Activated CD4-positive, alpha-beta memory T cell treated with anti-CD3 and anti-CD28 coated beads, Interleukin-2, amount 10 ng/mL, durations not matched to agents 7 days and 5 days (primary cell): ENCODE results near the gene RSPRY1. TPM values are rescaled to one million over a fixed set of nuclear protein-coding genes. Genes with fewer than 3 reads are reported as not detected.
A peak's percentile ranks its signal among the peaks of the same experiment; 100 is the strongest.

Source experiments
- CTCF ChIA-PET: fragments of 350-600 bp; sonication (Branson Sonifier 250); formaldehyde crosslinking; loops from one replicate; lab custom pipeline; 2021; ENCODE audit warnings: antibody characterized with exemption, inconsistent platforms; lab: Charles Lee
- POLR2A ChIA-PET: fragments of 350-600 bp; sonication (Branson Sonifier 250); formaldehyde crosslinking; loops from one replicate; lab custom pipeline; 2021; ENCODE audit warnings: antibody characterized with exemption; lab: Charles Lee
- DNase-seq: peaks from one replicate; pipeline ENCODE4 v3.0.0-alpha.2; 2020
- H3K27ac Mint-ChIP-seq: one replicate; pipeline ENCODE4 v1.8.0; 2021; ENCODE audit warnings: mild to moderate bottlenecking, mixed read lengths
- H3K27me3 Mint-ChIP-seq: one replicate; pipeline ENCODE4 v1.8.0; 2021; ENCODE audit warnings: mixed read lengths
- H3K36me3 Mint-ChIP-seq: one replicate; pipeline ENCODE4 v1.8.0; 2021; ENCODE audit warnings: low read depth, mixed read lengths
- H3K4me1 Mint-ChIP-seq: one replicate; pipeline ENCODE4 v1.8.0; 2021; ENCODE audit warnings: mixed read lengths
- H3K4me3 Mint-ChIP-seq: one replicate; pipeline ENCODE4 v1.8.0; 2021; ENCODE audit warnings: mild to moderate bottlenecking, mixed read lengths
- H3K9me3 Mint-ChIP-seq: one replicate; pipeline ENCODE4 v1.8.0; 2021; ENCODE audit warnings: mixed read lengths
- total RNA-seq, 2 experiments: library from RNA; stranded (reverse); gene quantifications; one replicate each; pipeline ENCODE4 v1.2.3, GENCODE V29; 2021

The RSPRY1 gene
- total RNA-seq, 2 experiments from 2014 or later = 34.1 to 39.3 TPM

DNA sequence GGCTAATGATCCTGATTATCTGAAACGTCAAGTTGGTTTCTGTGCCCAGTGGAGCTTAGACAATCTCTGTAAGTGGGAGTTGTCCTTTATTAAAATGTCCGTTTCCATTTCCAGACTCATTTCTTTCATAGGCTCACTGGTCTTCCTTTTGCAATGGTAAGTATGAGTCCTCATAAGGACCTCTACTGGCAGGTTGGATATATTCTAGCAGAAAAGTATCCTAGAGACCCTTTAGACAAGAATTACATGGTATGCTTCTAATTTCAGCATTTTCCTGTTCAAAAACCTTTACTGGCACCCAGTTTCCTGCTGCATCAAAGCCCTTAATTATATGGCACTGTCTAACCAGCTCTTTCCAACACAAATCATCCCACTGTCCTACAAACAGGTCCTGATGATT, 30.8 kb downstream of the RSPRY1 start:
- Mint-ChIP-seq H3K4me1 (no peaks in the 10 kb centered on the region), H3K27me3 (no peaks in the 10 kb centered on the region), H3K36me3 (peaks cover 91% of the 10 kb centered on the region), H3K9me3 (peaks cover 37% of the 10 kb centered on the region), H3K4me3 (no peak overlapping the region), H3K27ac (no peak overlapping the region)
- CTCF ChIA-PET = no interaction called here
- no peak for DNase-seq
- POLR2A ChIA-PET = no interaction called here

DNA sequence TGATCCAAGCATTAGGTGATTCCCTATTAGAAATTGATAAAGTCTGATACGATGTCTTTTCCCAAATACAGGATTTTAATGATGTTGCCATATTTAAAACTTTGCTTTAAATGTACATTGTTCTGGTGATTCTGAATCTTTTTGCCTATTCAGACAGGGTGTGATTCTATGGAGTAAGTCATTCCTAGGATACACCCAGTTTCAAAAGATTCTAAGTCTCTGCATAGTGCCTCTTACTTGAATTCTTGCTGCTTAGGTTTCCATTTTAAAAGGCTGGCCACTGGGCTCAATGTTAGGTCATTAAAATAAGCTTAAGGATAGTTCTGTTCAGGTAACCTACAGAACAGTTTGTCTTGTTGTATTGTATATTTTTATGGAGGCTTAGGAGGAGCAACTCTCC, 36.9 kb downstream of the RSPRY1 start:
- ChIA-PET CTCF (no interaction called here), POLR2A (no interaction called here)
- Mint-ChIP-seq H3K9me3 (peaks cover 10% of the 10 kb centered on the region), H3K36me3 (peaks cover 73% of the 10 kb centered on the region), H3K27ac (no peak overlapping the region), H3K4me3 (no peak overlapping the region), H3K27me3 (no peaks in the 10 kb centered on the region), H3K4me1 (no peaks in the 10 kb centered on the region)
- DNase-seq = no peak

DNA sequence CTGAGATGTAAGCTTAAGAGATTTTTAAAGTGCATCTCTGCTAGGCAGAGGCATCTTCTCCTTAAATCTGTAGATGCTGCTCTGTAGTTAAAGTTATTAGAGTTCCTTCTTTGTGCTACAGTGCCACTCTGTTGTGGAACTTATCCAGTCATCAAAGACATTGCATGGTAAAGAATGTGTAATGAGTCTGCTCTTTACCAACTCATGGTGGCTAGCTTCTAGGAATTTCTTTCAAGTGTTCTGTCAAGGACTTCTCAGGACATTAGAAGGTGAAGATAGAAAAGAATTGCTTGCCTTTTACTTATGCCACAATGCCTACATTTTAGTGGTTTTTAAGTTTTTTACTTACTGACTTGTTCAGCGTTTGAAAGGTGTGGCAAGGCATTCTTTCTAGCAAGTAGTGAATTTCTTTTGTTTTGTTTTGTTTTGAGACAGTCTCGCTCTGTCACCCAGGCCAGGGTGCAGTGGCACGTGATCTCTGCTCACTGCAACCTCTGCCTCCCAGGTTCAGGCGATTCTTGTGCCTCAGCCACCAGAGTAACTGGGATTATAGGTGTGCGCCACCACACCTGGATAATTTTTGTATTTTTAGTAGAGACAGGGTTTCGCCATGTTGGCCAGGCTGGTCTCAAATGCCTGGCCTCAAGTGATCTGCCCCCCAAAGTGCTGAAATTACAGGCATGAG, 38.7 kb downstream of the RSPRY1 start:
- no peaks in the 10 kb centered on the region for H3K9me3 Mint-ChIP-seq
- no peaks in the 10 kb centered on the region for H3K27me3 Mint-ChIP-seq
- no peak for DNase-seq
- no peak overlapping the region for H3K27ac Mint-ChIP-seq
- no peak overlapping the region for H3K4me3 Mint-ChIP-seq
- H3K36me3 Mint-ChIP-seq = peaks cover 63% of the 10 kb centered on the region
- H3K4me1 Mint-ChIP-seq = no peaks in the 10 kb centered on the region
- CTCF ChIA-PET = no interaction called here
- POLR2A ChIA-PET = no interaction called here

DNA sequence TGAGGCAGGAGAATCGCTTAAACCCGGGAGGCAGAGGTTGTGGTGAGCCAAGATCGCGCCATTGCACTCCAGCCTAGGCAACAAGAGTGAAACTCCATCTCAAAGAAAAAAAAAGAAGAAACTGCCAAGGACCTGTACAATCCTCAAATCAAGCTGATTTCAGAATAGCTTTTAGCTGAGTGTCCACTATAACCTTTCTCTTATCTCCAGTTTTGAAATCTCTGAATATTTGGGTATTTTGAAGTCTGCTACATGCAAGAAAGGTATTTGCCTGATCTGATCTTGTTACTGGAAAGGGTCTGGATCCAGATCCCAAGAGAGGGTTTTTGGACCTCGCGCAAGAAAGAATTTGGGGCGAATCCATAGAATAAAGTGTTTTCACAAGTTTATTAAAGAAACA, 39.8 kb downstream of the RSPRY1 start:
- no peaks in the 10 kb centered on the region for H3K4me1 Mint-ChIP-seq
- no peak for DNase-seq
- POLR2A ChIA-PET = no interaction called here
- H3K36me3 Mint-ChIP-seq = peaks cover 62% of the 10 kb centered on the region
- CTCF ChIA-PET = no interaction called here
- no peak overlapping the region for H3K27ac Mint-ChIP-seq
- H3K27me3 Mint-ChIP-seq = no peaks in the 10 kb centered on the region
- H3K9me3 Mint-ChIP-seq = no peaks in the 10 kb centered on the region
- no peak overlapping the region for H3K4me3 Mint-ChIP-seq

DNA sequence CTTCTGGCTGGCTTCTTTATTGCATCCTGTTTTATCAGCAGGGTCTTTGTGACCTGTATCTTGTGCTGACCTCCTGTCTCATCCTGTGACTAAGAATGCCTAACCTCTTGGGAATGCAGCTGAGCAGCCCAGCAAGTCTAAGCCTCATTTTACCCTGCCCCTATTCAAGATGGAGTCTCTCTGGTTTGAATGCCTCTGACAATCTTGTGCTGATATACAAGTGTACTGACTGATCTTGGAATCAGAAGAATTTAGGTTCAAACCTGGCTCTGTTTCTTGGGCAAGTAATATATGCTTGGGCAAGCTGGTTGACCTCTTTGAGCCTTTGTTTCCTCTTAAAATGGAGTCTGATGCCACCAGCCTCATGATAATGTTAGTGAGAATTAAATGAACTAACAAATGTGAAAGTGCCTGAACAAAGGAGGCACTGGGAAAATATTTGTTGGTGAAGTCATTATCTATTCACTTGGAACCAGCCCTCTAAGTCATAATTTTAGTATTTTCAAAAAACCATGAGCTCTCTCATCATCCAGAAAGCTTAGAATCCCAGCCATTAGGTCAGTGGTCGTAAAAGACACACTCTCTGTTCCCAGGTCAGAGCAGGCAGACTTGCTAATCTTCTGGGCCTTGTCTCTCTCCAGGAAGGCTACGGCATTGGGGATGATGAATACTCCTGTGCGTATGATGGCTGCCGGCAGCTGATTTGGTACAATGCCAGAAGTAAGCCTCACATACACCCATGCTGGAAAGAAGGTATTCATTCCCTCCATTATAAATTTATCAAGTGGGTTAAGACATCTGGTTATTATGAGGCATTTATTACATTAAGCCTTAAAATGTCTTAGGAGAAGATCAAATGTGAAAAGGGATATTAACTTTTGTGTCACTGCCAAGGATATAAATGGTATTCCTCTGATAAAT, 40.8 kb downstream of the RSPRY1 start:
- CTCF ChIA-PET = no interaction called here
- POLR2A ChIA-PET = no interaction called here
- H3K36me3 Mint-ChIP-seq = peaks cover 66% of the 10 kb centered on the region

DNA sequence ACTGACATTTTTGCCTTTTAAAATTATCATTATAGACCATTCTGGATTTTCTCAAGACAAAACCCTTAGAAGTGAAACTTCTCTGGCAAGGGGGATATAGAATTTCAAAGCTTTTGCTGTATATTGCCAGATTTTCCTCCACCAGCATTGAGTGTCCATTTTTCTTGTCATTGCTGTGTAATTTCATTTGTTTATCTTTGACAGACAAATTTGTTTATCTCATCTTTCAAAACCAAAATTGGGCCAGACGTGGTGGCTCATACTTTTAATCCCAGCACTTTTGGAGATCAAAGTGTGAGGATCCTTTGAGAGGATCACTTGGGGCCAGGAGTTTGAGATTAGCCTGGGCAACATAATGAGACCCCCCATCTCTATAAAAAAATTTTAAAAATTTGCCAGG, 43.0 kb downstream of the RSPRY1 start:
- H3K4me1 Mint-ChIP-seq = no peaks in the 10 kb centered on the region
- CTCF ChIA-PET = no interaction called here
- no peak overlapping the region for H3K4me3 Mint-ChIP-seq
- peaks cover 61% of the 10 kb centered on the region for H3K36me3 Mint-ChIP-seq
- no peaks in the 10 kb centered on the region for H3K9me3 Mint-ChIP-seq
- H3K27me3 Mint-ChIP-seq = no peaks in the 10 kb centered on the region
- DNase-seq = no peak
- POLR2A ChIA-PET = no interaction called here
- no peak overlapping the region for H3K27ac Mint-ChIP-seq

More for the DNA sequence above, 40.8 kb downstream of the RSPRY1 start:
- no peaks in the 10 kb centered on the region for H3K9me3 Mint-ChIP-seq
- no peak overlapping the region for H3K27ac Mint-ChIP-seq
- H3K4me1 Mint-ChIP-seq = no peaks in the 10 kb centered on the region
- H3K4me3 Mint-ChIP-seq = no peak overlapping the region
- no peaks in the 10 kb centered on the region for H3K27me3 Mint-ChIP-seq
- DNase-seq = no peak

DNA sequence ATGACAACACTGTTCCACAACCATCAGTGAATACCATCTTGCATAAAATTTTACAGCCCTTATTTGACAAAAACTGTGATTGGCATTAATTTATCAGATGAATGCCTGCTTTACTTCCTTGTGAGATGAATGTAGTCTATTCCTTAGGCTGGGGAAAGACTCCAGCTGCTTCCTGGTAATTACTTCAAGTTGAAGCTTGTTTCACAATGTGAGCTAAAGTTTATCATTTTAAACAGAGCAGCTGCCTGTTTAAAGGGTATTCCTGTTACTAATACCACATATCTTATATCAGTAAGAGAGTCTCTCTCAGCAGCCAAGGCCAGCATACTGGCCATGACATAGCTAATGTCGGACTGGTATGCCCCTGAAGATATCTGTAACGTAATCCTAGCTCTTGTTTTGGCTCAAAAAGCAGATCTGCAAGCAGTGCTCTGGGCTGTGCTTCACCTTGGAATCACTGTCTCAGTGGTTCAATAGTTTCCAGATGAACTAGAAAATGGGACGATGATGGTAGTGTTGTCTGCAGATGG, 45.8 kb downstream of the RSPRY1 start:
- peaks cover 11% of the 10 kb centered on the region for H3K4me1 Mint-ChIP-seq
- POLR2A ChIA-PET = no interaction called here
- H3K27ac Mint-ChIP-seq = no peak overlapping the region
- peaks cover 69% of the 10 kb centered on the region for H3K36me3 Mint-ChIP-seq
- DNase-seq = no peak
- H3K9me3 Mint-ChIP-seq = no peaks in the 10 kb centered on the region
- CTCF ChIA-PET = interaction anchor here (0.6 kb wide), 1 partner anchor 124 kb away, joined by 6 read pairs; no protein-coding TSS in a partner anchor
- H3K4me3 Mint-ChIP-seq = no peak overlapping the region
- no peaks in the 10 kb centered on the region for H3K27me3 Mint-ChIP-seq

DNA sequence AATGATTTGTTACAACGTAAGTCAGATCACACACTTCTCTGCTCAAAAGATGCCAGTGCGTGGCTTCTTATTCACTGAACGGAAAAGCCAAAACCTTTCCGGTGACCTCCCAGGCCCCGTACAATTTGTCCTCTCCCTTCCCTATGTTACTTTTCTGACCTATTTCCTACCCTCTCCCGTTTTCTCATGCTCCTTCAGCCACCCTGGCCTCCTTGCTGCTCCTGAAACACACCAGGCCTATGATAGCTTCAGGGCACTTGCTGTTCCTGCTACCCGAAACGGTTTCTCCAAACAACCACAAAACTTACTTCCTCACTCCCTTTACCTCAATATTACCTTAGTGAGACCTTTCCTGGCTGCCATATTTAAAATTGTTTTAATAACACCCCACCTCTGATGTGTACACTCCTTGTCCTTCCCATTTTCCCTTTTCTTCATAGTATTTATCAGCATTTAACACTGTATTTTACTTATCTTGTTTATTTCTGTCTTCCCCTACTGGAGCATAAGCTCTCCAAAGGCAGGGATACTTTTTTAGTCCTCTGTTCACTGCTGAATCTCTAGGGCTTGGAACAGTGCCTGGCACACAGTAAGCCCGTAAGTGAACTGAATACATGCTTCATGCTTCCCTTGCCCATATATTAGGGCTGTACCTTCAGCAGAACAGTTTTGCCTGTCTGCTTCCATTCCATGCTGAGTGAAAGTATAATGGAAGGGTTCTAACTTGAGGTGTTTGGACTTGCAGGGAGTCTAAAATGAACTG, 48.0 kb downstream of the RSPRY1 start:
- H3K4me1 Mint-ChIP-seq = peaks cover 12% of the 10 kb centered on the region
- no peaks in the 10 kb centered on the region for H3K27me3 Mint-ChIP-seq
- no peak for DNase-seq
- POLR2A ChIA-PET = no interaction called here
- CTCF ChIA-PET = interaction anchor here (0.5 kb wide), 1 partner anchor 534 kb away, joined by 3 read pairs; no protein-coding TSS in a partner anchor
- H3K27ac Mint-ChIP-seq = no peak overlapping the region
- peaks cover 65% of the 10 kb centered on the region for H3K36me3 Mint-ChIP-seq
- H3K4me3 Mint-ChIP-seq = no peak overlapping the region
- no peaks in the 10 kb centered on the region for H3K9me3 Mint-ChIP-seq

DNA sequence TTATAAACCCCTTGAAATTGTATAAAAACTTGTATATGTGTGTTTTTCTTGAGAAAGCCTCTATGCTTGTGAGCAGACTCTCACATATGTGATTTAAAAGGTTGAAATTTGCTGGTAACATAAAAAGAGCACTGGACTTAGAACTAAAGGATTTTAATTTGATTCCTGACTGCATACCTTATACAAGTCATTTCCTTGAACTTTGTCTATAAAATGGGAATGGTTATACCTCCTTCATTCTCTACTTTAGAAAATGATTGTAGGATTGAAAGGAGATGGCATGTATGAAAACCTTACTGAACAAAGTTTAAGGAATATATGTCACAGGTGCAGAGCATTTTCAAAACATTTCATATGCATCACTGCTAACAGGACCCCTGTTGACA, 48.6 kb downstream of the RSPRY1 start:
- POLR2A ChIA-PET = interaction anchor here (1.5 kb wide), 1 partner anchor 11 kb away, joined by 6 read pairs; the partner anchor contains the start of gene ARL2BP

DNA sequence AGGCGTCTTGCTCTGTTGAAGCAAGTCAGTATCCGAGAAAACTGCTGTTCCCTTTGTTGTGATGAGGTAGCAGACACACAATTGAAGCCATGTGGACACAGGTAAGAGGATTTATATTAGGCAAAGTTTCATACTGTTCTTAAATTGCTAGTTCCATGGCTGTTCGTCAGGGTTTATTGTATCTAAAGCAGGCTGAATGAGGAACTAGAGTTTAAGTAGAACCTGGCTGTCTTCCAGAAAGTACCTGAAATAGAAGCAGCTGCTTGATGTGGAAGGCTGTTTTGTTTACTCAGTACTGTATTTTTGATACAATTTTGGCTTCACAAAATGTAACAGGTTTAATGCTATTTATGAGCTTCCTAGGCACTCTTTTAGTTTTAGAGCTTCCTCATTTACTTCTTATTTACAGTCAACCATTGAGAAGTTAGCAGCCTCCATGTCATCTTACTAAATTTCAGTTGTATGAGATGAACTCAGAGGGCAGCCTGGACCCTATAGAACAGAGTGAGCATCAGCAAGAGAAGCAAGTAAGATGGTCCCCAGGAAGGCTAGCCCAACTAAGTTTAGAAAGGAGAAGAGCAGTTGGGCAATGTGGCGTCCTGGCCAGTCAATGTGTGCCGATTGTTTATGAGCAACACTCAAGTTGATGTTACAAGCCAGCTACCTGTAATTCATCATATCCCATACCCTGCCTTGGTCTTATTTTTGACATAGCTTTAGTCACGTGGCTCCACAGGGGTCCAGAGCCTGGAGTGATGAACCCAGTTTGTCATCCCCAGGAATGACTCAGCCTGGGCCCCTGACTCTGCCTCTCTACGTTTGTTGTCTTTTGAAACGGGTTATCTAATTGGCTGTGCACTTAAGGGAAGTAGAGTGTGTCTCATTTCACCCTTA, 49.2 kb downstream of the RSPRY1 start:
- Mint-ChIP-seq H3K36me3 (peaks cover 68% of the 10 kb centered on the region), H3K4me3 (no peak overlapping the region), H3K4me1 (peaks cover 14% of the 10 kb centered on the region), H3K9me3 (no peaks in the 10 kb centered on the region), H3K27me3 (no peaks in the 10 kb centered on the region), H3K27ac (no peak overlapping the region)
- CTCF ChIA-PET = no interaction called here
- POLR2A ChIA-PET = interaction anchor here (1.5 kb wide), 1 partner anchor 10 kb away, joined by 6 read pairs; the partner anchor contains the start of gene ARL2BP
- no peak for DNase-seq

More for the DNA sequence above, 48.6 kb downstream of the RSPRY1 start:
- CTCF ChIA-PET = no interaction called here
- Mint-ChIP-seq H3K27me3 (no peaks in the 10 kb centered on the region), H3K27ac (no peak overlapping the region), H3K36me3 (peaks cover 69% of the 10 kb centered on the region), H3K4me3 (no peak overlapping the region), H3K4me1 (peaks cover 14% of the 10 kb centered on the region), H3K9me3 (no peaks in the 10 kb centered on the region)
- no peak for DNase-seq

DNA sequence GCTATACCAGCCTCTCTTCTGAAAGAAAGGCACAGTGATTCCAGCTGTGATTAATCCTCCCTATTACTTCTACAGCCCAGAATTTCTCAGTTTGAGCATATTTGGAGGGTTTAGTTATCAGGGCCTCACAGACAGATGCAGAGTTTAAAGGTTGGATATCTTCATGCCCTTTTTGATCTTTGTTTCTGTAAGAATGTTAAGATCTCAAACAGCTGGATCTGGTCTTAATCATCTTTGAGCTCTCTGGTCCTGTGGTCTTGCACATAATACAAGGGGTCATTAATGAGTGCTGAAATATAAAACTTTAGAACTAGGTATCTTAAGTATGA, 49.9 kb downstream of the RSPRY1 start:
- H3K4me1 Mint-ChIP-seq = peaks cover 14% of the 10 kb centered on the region
- H3K9me3 Mint-ChIP-seq = no peaks in the 10 kb centered on the region
- CTCF ChIA-PET = no interaction called here
- H3K4me3 Mint-ChIP-seq = no peak overlapping the region
- no peak for DNase-seq
- peak overlapping the region; percentile 7 for H3K27ac Mint-ChIP-seq
- POLR2A ChIA-PET = interaction anchor here (1.5 kb wide), 1 partner anchor 9 kb away, joined by 6 read pairs; the partner anchor contains the start of gene ARL2BP
- peaks cover 64% of the 10 kb centered on the region for H3K36me3 Mint-ChIP-seq
- H3K27me3 Mint-ChIP-seq = no peaks in the 10 kb centered on the region

DNA sequence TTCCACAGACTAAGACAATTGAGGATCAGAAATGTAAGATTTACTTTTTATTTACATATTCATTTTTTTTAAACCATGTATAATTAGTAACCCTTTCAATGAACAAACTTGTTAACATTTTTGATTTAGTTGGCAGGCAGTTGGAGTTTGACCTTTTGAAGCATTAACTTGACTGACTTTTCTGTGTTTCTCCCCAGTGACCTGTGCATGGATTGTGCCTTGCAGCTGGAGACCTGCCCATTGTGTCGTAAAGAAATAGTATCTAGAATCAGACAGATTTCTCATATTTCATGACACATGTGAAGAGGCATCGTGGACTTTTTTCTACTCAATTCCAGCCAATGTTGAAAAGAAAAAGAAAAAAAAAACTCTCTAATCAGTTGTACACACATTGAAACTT, 52.6 kb downstream of the RSPRY1 start:
- ChIA-PET POLR2A (no interaction called here), CTCF (no interaction called here)
- Mint-ChIP-seq H3K9me3 (no peaks in the 10 kb centered on the region), H3K4me1 (peaks cover 14% of the 10 kb centered on the region), H3K27me3 (no peaks in the 10 kb centered on the region), H3K4me3 (no peak overlapping the region), H3K27ac (no peak overlapping the region), H3K36me3 (peaks cover 46% of the 10 kb centered on the region)
- DNase-seq = no peak
